Naive thymus-derived CD4-positive, alpha-beta T cell (primary cell): ENCODE data around the gene ANXA2. TPM values are rescaled to one million over a fixed set of nuclear protein-coding genes. Genes with fewer than 3 reads are reported as not detected.

Experiments used
- ATAC-seq: fragments of 150-1000 bp; cut with Tn5 transposase; 2 replicates; pipeline ENCODE4 v1.10.0; 2021; ENCODE audit warnings: mild to moderate bottlenecking, moderate library complexity
- CTCF ChIA-PET: fragments of 350-600 bp; sonication (Branson Sonifier 250); formaldehyde crosslinking; loops from one replicate; lab custom pipeline; 2021; ENCODE audit warnings: antibody characterized with exemption; lab: Charles Lee
- POLR2A ChIA-PET: fragments of 350-600 bp; sonication (Branson Sonifier 250); formaldehyde crosslinking; loops from one replicate; lab custom pipeline; 2021; ENCODE audit warnings: antibody characterized with exemption, inconsistent platforms; lab: Charles Lee
- DNase-seq, 9 donors: peaks; one replicate each; pipeline versions ENCODE4 v3.0.0 to v3.0.0-alpha.2; 2020 to 2022; ENCODE audit warnings: mixed read lengths in 1 of 9
- H3K27ac ChIP-seq: one replicate; pipeline ENCODE4 v1.7.0; 2013; ENCODE audit warnings: mild to moderate bottlenecking, low read depth, low read length, moderate library complexity
- H3K27me3 ChIP-seq, 2 donors: one replicate each; pipeline ENCODE4 v1.7.0; 2013; ENCODE audit warnings: low read length in 2 of 2, mild to moderate bottlenecking in 2 of 2, moderate library complexity in 2 of 2; ENCODE audit not compliant: control insufficient read depth in 2 of 2, insufficient read depth in 2 of 2
- H3K36me3 ChIP-seq, 3 experiments: 1 replicate in 2 of 3; 2 replicates in 1 of 3; pipeline ENCODE4 v1.7.0; 2013; ENCODE audit warnings: low read length in 3 of 3, mild to moderate bottlenecking in 3 of 3, moderate library complexity in 1 of 3; ENCODE audit not compliant: insufficient read depth in 3 of 3, control insufficient read depth in 2 of 3
- H3K4me1 ChIP-seq, 2 donors: one replicate each; pipeline ENCODE4 v1.7.0; 2013; ENCODE audit warnings: low read length in 2 of 2, mild to moderate bottlenecking in 2 of 2, moderate library complexity in 1 of 2; ENCODE audit not compliant: control insufficient read depth in 2 of 2, insufficient read depth in 2 of 2
- H3K4me3 ChIP-seq: 2 replicates; pipeline ENCODE4 v1.7.0; 2013; ENCODE audit warnings: mild to moderate bottlenecking, low read length
- H3K9me3 ChIP-seq, 3 experiments: 1 replicate in 2 of 3; 2 replicates in 1 of 3; pipeline ENCODE4 v1.7.0; 2013; ENCODE audit warnings: low read length in 3 of 3; ENCODE audit not compliant: control insufficient read depth in 2 of 3
- H3K27ac Mint-ChIP-seq, 9 donors: one replicate each; pipeline ENCODE4 v1.8.0; 2020 to 2022; ENCODE audit warnings: mixed read lengths in 9 of 9, mild to moderate bottlenecking in 8 of 9, moderate library complexity in 5 of 9, inconsistent platforms in 2 of 9
- H3K27me3 Mint-ChIP-seq, 5 donors: one replicate each; pipeline ENCODE4 v1.8.0; 2021 to 2022; ENCODE audit warnings: mixed read lengths in 5 of 5, mild to moderate bottlenecking in 1 of 5
- H3K36me3 Mint-ChIP-seq, 5 donors: one replicate each; pipeline ENCODE4 v1.8.0; 2020 to 2022; ENCODE audit warnings: mixed read lengths in 5 of 5, mild to moderate bottlenecking in 3 of 5, inconsistent platforms in 1 of 5
- H3K4me1 Mint-ChIP-seq, 7 donors: one replicate each; pipeline ENCODE4 v1.8.0; 2020 to 2022; ENCODE audit warnings: mixed read lengths in 7 of 7, mild to moderate bottlenecking in 3 of 7, inconsistent platforms in 1 of 7
- H3K4me3 Mint-ChIP-seq, 10 donors: one replicate each; pipeline ENCODE4 v1.8.0; 2020 to 2022; ENCODE audit warnings: mild to moderate bottlenecking in 10 of 10, mixed read lengths in 10 of 10, moderate library complexity in 6 of 10, inconsistent platforms in 2 of 10
- H3K9me3 Mint-ChIP-seq, 11 donors: one replicate each; pipeline ENCODE4 v1.8.0; 2020 to 2022; ENCODE audit warnings: mixed read lengths in 11 of 11, mild to moderate bottlenecking in 4 of 11, inconsistent platforms in 1 of 11, moderate library complexity in 1 of 11
- intact Hi-C, 2 donors: fragments of 100-400 bp; cut with micrococcal nuclease; formaldehyde crosslinking; loops; one replicate each; pipeline ENCODE4 v1.15.1; 2023
- polyA plus RNA-seq, 2 donors: library from polyadenylated mRNA; unstranded; fragments of 300-500 nt; fragmentation: Illumina TruSeq; gene quantifications; one replicate each; pipeline ENCODE4 v1.2.3, GENCODE V29; 2021
- total RNA-seq, 6 experiments: library from RNA in 5 of 6; stranded (reverse) in 5 of 6; gene quantifications; 1 replicate in 5 of 6; 2 replicates in 1 of 6; pipeline ENCODE4 v1.2.3 and lab custom pipeline; 2021 to 2026

Gene ANXA2
- total and polyA plus RNA-seq, 7 experiments from 2014 or later, result 25.5 to 377 (median 36.6) TPM

- H3K4me3 Mint-ChIP-seq, result peak overlapping the region in 1 of 10 donors; percentile 12
- no peaks in the 10 kb centered on the region for H3K27me3 ChIP-seq
- peaks cover 0 to 20% (median 0%) of the 10 kb centered on the region in 7 donors for H3K4me1 Mint-ChIP-seq
- peak overlapping the region in 1 of 9 donors; percentile 62 for H3K27ac Mint-ChIP-seq
- peaks cover 0 to 29% (median 11%) of the 10 kb centered on the region in 5 donors for H3K36me3 Mint-ChIP-seq
- intact Hi-C loops, result no loop called here
- H3K27ac ChIP-seq, result no peak overlapping the region
- no peaks in the 10 kb centered on the region for H3K9me3 Mint-ChIP-seq
- H3K4me3 ChIP-seq, result no peak overlapping the region
- POLR2A ChIA-PET, result interaction anchor here (0.6 kb wide), 2 partner anchors 8 to 224 kb away, joined by 3 to 4 read pairs; no protein-coding TSS in a partner anchor
- ATAC-seq (no peak), DNase-seq (peak in 1 of 9 donors; percentile 34)
- no peaks in the 10 kb centered on the region for H3K9me3 ChIP-seq
- H3K36me3 ChIP-seq, result peaks cover 0 to under 1% (median 0%) of the 10 kb centered on the region in 3 experiments
- no peaks in the 10 kb centered on the region for H3K4me1 ChIP-seq
- CTCF ChIA-PET, result no interaction called here
- H3K27me3 Mint-ChIP-seq, result no peaks in the 10 kb centered on the region
Observed at GRCh38 chr15:60371175-60372051, 26.4 kb downstream of the ANXA2 start.

- intact Hi-C loops, result no loop called here
- H3K4me1 Mint-ChIP-seq, result peaks cover 0 to 20% (median 0%) of the 10 kb centered on the region in 7 donors
- peaks cover 0 to 26% (median 10%) of the 10 kb centered on the region in 5 donors for H3K36me3 Mint-ChIP-seq
Observed at GRCh38 chr15:60370869-60371136, 27.0 kb downstream of the ANXA2 start.

GRCh38 chr15:60370105-60370868 is 27.5 kb downstream of the ANXA2 start:
- peaks cover 0 to 23% (median 7%) of the 10 kb centered on the region in 5 donors for H3K36me3 Mint-ChIP-seq
- H3K27me3 ChIP-seq, result no peaks in the 10 kb centered on the region
- H3K9me3 ChIP-seq, result no peaks in the 10 kb centered on the region
- intact Hi-C loops, result no loop called here
- H3K4me3 ChIP-seq, result no peak overlapping the region
- H3K36me3 ChIP-seq, result no peaks in the 10 kb centered on the region
- no peak overlapping the region for H3K27ac ChIP-seq
- H3K27me3 Mint-ChIP-seq, result no peaks in the 10 kb centered on the region
- DNase-seq, result no peak
- ATAC-seq, result no peak
- POLR2A ChIA-PET, result no interaction called here
- no peaks in the 10 kb centered on the region for H3K4me1 ChIP-seq
- H3K9me3 Mint-ChIP-seq, result no peaks in the 10 kb centered on the region
- H3K4me1 Mint-ChIP-seq, result peaks cover 0 to 20% (median 0%) of the 10 kb centered on the region in 7 donors
- CTCF ChIA-PET, result no interaction called here
- no peak overlapping the region for H3K4me3 Mint-ChIP-seq
- H3K27ac Mint-ChIP-seq, result no peak overlapping the region

More at GRCh38 chr15:60370869-60371136, 27.0 kb downstream of the ANXA2 start:
- H3K27me3 Mint-ChIP-seq, result no peaks in the 10 kb centered on the region
- no peak for ATAC-seq
- DNase-seq, result no peak
- no peaks in the 10 kb centered on the region for H3K9me3 ChIP-seq
- no peak overlapping the region for H3K4me3 Mint-ChIP-seq
- no peaks in the 10 kb centered on the region for H3K27me3 ChIP-seq
- CTCF ChIA-PET, result no interaction called here
- H3K27ac ChIP-seq, result no peak overlapping the region
- H3K4me3 ChIP-seq, result no peak overlapping the region
- H3K9me3 Mint-ChIP-seq, result no peaks in the 10 kb centered on the region
- no peak overlapping the region for H3K27ac Mint-ChIP-seq
- no peaks in the 10 kb centered on the region for H3K4me1 ChIP-seq
- POLR2A ChIA-PET, result no interaction called here
- H3K36me3 ChIP-seq, result no peaks in the 10 kb centered on the region

GRCh38 chr15:60369696-60370095 is 28.1 kb downstream of the ANXA2 start:
- Histone ChIP-seq H3K36me3 (no peaks in the 10 kb centered on the region), H3K4me1 (no peaks in the 10 kb centered on the region), H3K27me3 (no peaks in the 10 kb centered on the region), H3K9me3 (no peaks in the 10 kb centered on the region), H3K27ac (no peak overlapping the region), H3K4me3 (no peak overlapping the region)
- H3K4me1 Mint-ChIP-seq, result peaks cover 0 to 20% (median 0%) of the 10 kb centered on the region in 7 donors
- no peak for DNase-seq
- no peak overlapping the region for H3K4me3 Mint-ChIP-seq
- no peak for ATAC-seq
- H3K27me3 Mint-ChIP-seq, result no peaks in the 10 kb centered on the region
- CTCF ChIA-PET, result no interaction called here
- POLR2A ChIA-PET, result no interaction called here
- peaks cover 0 to 24% (median 7%) of the 10 kb centered on the region in 5 donors for H3K36me3 Mint-ChIP-seq
- intact Hi-C loops, result no loop called here
- H3K27ac Mint-ChIP-seq, result no peak overlapping the region
- H3K9me3 Mint-ChIP-seq, result no peaks in the 10 kb centered on the region

- DNase-seq (no peak), ATAC-seq (no peak)
- Histone ChIP-seq H3K27me3 (no peaks in the 10 kb centered on the region), H3K36me3 (peaks cover 0 to 9% (median 0%) of the 10 kb centered on the region in 3 experiments), H3K27ac (no peak overlapping the region), H3K4me1 (peaks cover 0 to 7% of the 10 kb centered on the region in 2 donors), H3K9me3 (no peaks in the 10 kb centered on the region), H3K4me3 (no peak overlapping the region)
- H3K36me3 Mint-ChIP-seq, result peaks cover 0 to 26% (median 3%) of the 10 kb centered on the region in 5 donors
- ChIA-PET POLR2A (no interaction called here), CTCF (interaction anchor here (1.8 kb wide), 1 partner anchor 156 kb away, joined by 8 read pairs; no protein-coding TSS in a partner anchor)
- no peaks in the 10 kb centered on the region for H3K9me3 Mint-ChIP-seq
- intact Hi-C loops, result no loop called here
- no peak overlapping the region for H3K4me3 Mint-ChIP-seq
- H3K4me1 Mint-ChIP-seq, result peaks cover 6 to 35% (median 12%) of the 10 kb centered on the region in 7 donors
- no peak overlapping the region for H3K27ac Mint-ChIP-seq
- H3K27me3 Mint-ChIP-seq, result no peaks in the 10 kb centered on the region
Observed at GRCh38 chr15:60364612-60364924, 33.2 kb downstream of the ANXA2 start.

- Histone ChIP-seq H3K36me3 (peaks cover 0 to 14% (median 0%) of the 10 kb centered on the region in 3 experiments), H3K4me3 (no peak overlapping the region), H3K4me1 (peaks cover 0 to 7% of the 10 kb centered on the region in 2 donors), H3K27ac (no peak overlapping the region), H3K27me3 (no peaks in the 10 kb centered on the region), H3K9me3 (no peaks in the 10 kb centered on the region)
- ChIA-PET POLR2A (no interaction called here), CTCF (interaction anchor here (0.8 to 2.7 kb wide), 3 partner anchors 157 to 553 kb away, joined by 4 to 13 read pairs (median 8); no protein-coding TSS in a partner anchor)
- intact Hi-C loops, result loop anchor here in 1 of 2 donors (2.0 kb wide), 2 partner anchors 25 to 35 kb away; no protein-coding TSS in a partner anchor
- ATAC-seq (no peak), DNase-seq (no peak)
- H3K36me3 Mint-ChIP-seq, result peaks cover 0 to 30% (median 3%) of the 10 kb centered on the region in 5 donors
- no peaks in the 10 kb centered on the region for H3K27me3 Mint-ChIP-seq
- peak overlapping the region in 2 of 9 donors; percentile 8 to 74 for H3K27ac Mint-ChIP-seq
- no peak overlapping the region for H3K4me3 Mint-ChIP-seq
- peaks cover 6 to 39% (median 12%) of the 10 kb centered on the region in 7 donors for H3K4me1 Mint-ChIP-seq
- H3K9me3 Mint-ChIP-seq, result no peaks in the 10 kb centered on the region
Observed at GRCh38 chr15:60363903-60364611, 33.7 kb downstream of the ANXA2 start.
